Loucy (cell line): ENCODE measurements around the gene KLKB1.

Source experiments
- CTCF ChIP-seq: fragments of 200-600 bp; sonication (generic); conservative IDR thresholded peaks from 2 replicates; pipeline ENCODE4 v1.5.1; 2014; ENCODE audit warnings: mild to moderate bottlenecking, antibody characterized with exemption, low read length
- EZH2phosphoT487 ChIP-seq: fragments of 200-600 bp; IDR thresholded peaks from 2 replicates; pipeline ENCODE4 v1.6.1; 2018; ENCODE audit warnings: antibody characterized with exemption, mild to moderate bottlenecking, moderate library complexity, borderline replicate concordance

GRCh38 chr4:186228514-186228894, 1.2 kb downstream of the KLKB1 start:
- TF ChIP-seq CTCF (no peak), EZH2phosphoT487 (no peak)
